HEK293 (cell line): ENCODE data around the gene NAGLU.

ENCODE experiments used
- CTCF ChIA-PET: fragments of 350-600 bp; formaldehyde crosslinking; extraction: SDS; loops from one replicate; lab custom pipeline; 2021; ENCODE audit warnings: antibody characterized with exemption; lab: Yijun Ruan, JAX
- POLR2A ChIA-PET: fragments of 300-600 bp; formaldehyde crosslinking; extraction: SDS; loops from one replicate; lab custom pipeline; 2020; ENCODE audit warnings: antibody characterized with exemption, inconsistent platforms; lab: Yijun Ruan, JAX
- H3K27ac ChIP-seq: fragments of 200-500 bp; sonication (Bioruptor generic); 2 replicates; pipeline ENCODE4 v1.5.1; 2014; ENCODE audit warnings: low read depth, low read length, control low read depth, inconsistent platforms; ENCODE audit errors: extremely low read depth
- H3K36me3 ChIP-seq, 2 experiments: fragments of 200-500 bp in 1 of 2; sonication (Bioruptor generic) in 1 of 2; 1 replicate in 1 of 2; 2 replicates in 1 of 2; pipeline ENCODE4 v1.5.1; 2014 to 2017; ENCODE audit warnings: inconsistent platforms in 2 of 2, low read length in 2 of 2; ENCODE audit not compliant: control insufficient read depth in 2 of 2, insufficient read depth in 1 of 2
- H3K4me1 ChIP-seq: fragments of 200-500 bp; sonication (Bioruptor generic); 2 replicates; pipeline ENCODE4 v1.5.1; 2014; ENCODE audit warnings: mild to moderate bottlenecking, low read length, inconsistent platforms; ENCODE audit not compliant: control insufficient read depth, insufficient read depth
- H3K4me3 ChIP-seq: 2 replicates; pipeline ENCODE4 v1.5.1; 2011; ENCODE audit warnings: low read depth, mild to moderate bottlenecking, control low read depth, low read length, moderate library complexity
- H3K9me3 ChIP-seq: fragments of 200-500 bp; sonication (Bioruptor generic); 2 replicates; pipeline ENCODE4 v1.5.1; 2014; ENCODE audit warnings: low read depth, low read length, inconsistent platforms; ENCODE audit not compliant: control insufficient read depth, insufficient read depth
- BCL11A ChIP-seq: fragments of 450-650 bp; formaldehyde crosslinking; IDR thresholded peaks from 2 replicates; pipeline ENCODE4 v1.5.1; 2016; ENCODE audit warnings: low read depth, missing biosample characterization, missing genetic modification characterization
- ELK4 ChIP-seq: IDR thresholded peaks from 2 replicates; pipeline ENCODE4 v1.6.1; 2011; ENCODE audit warnings: mild to moderate bottlenecking, low read depth, low read length, borderline replicate concordance
- FEZF1 ChIP-seq: fragments of 450-650 bp; formaldehyde crosslinking; IDR thresholded peaks from 2 replicates; pipeline ENCODE4 v1.5.1; 2016; ENCODE audit warnings: missing biosample characterization, missing genetic modification characterization
- HOXD13 ChIP-seq: sonication (generic); formaldehyde crosslinking; IDR thresholded peaks from 2 replicates; pipeline ENCODE4 v1.8.0; 2022; ENCODE audit warnings: missing genetic modification reagents, borderline replicate concordance
- KLF1 ChIP-seq: fragments of 450-650 bp; formaldehyde crosslinking; IDR thresholded peaks from 2 replicates; pipeline ENCODE4 v1.5.1; 2016; ENCODE audit warnings: missing biosample characterization, missing genetic modification characterization
- KLF9 ChIP-seq: fragments of 450-650 bp; formaldehyde crosslinking; IDR thresholded peaks from 2 replicates; pipeline ENCODE4 v1.5.1; 2016; ENCODE audit warnings: missing biosample characterization, missing genetic modification characterization, low read depth
- SP7 ChIP-seq: fragments of 450-650 bp; formaldehyde crosslinking; IDR thresholded peaks from 2 replicates; pipeline ENCODE4 v1.5.1; 2016; ENCODE audit warnings: missing biosample characterization, missing genetic modification characterization
- ZBTB48 ChIP-seq: fragments of 450-650 bp; formaldehyde crosslinking; IDR thresholded peaks from 2 replicates; pipeline ENCODE4 v1.5.1; 2016; ENCODE audit warnings: missing biosample characterization, missing genetic modification characterization
- ZBTB6 ChIP-seq: fragments of 450-650 bp; formaldehyde crosslinking; IDR thresholded peaks from 2 replicates; pipeline ENCODE4 v1.5.1; 2017; ENCODE audit warnings: missing biosample characterization, missing genetic modification characterization
- ZBTB7A ChIP-seq: fragments of 450-650 bp; formaldehyde crosslinking; IDR thresholded peaks from 2 replicates; pipeline ENCODE4 v1.5.1; 2016; ENCODE audit warnings: low read depth, missing biosample characterization, missing genetic modification characterization
- ZIC2 ChIP-seq: fragments of 450-650 bp; formaldehyde crosslinking; IDR thresholded peaks from 2 replicates; pipeline ENCODE4 v1.5.1; 2016; ENCODE audit warnings: missing biosample characterization, missing genetic modification characterization
- ZNF132 ChIP-seq: fragments of 450-650 bp; formaldehyde crosslinking; IDR thresholded peaks from 2 replicates; pipeline ENCODE4 v1.5.1; 2017; ENCODE audit warnings: missing biosample characterization, missing genetic modification characterization, borderline replicate concordance
- ZNF155 ChIP-seq: fragments of 450-650 bp; formaldehyde crosslinking; IDR thresholded peaks from 2 replicates; pipeline ENCODE4 v1.5.1; 2016; ENCODE audit warnings: missing biosample characterization, missing genetic modification characterization
- ZNF174 ChIP-seq: fragments of 450-650 bp; formaldehyde crosslinking; IDR thresholded peaks from 2 replicates; pipeline ENCODE4 v1.5.0; 2017; ENCODE audit warnings: missing biosample characterization, mild to moderate bottlenecking, missing genetic modification characterization
- ZNF18 ChIP-seq: fragments of 450-650 bp; formaldehyde crosslinking; IDR thresholded peaks from 2 replicates; pipeline ENCODE4 v1.5.1; 2016; ENCODE audit warnings: missing biosample characterization, missing genetic modification characterization
- ZNF2 ChIP-seq: fragments of 450-650 bp; formaldehyde crosslinking; IDR thresholded peaks from 2 replicates; pipeline ENCODE4 v1.5.1; 2016; ENCODE audit warnings: missing biosample characterization, missing genetic modification characterization
- ZNF214 ChIP-seq: fragments of 450-650 bp; formaldehyde crosslinking; IDR thresholded peaks from 2 replicates; pipeline ENCODE4 v1.5.1; 2017; ENCODE audit warnings: missing biosample characterization, mild to moderate bottlenecking, missing genetic modification characterization, borderline replicate concordance
- ZNF24 ChIP-seq: fragments of 450-650 bp; formaldehyde crosslinking; IDR thresholded peaks from 2 replicates; pipeline ENCODE4 v1.5.1; 2016; ENCODE audit warnings: missing biosample characterization, missing genetic modification characterization
- ZNF335 ChIP-seq: fragments of 450-650 bp; formaldehyde crosslinking; conservative IDR thresholded peaks from 2 replicates; pipeline ENCODE4 v1.5.1; 2016; ENCODE audit warnings: missing biosample characterization, missing genetic modification characterization
- ZNF548 ChIP-seq: fragments of 450-650 bp; formaldehyde crosslinking; IDR thresholded peaks from 2 replicates; pipeline ENCODE4 v1.5.1; 2016; ENCODE audit warnings: missing biosample characterization, missing genetic modification characterization
- ZNF621 ChIP-seq: fragments of 450-650 bp; formaldehyde crosslinking; IDR thresholded peaks from 2 replicates; pipeline ENCODE4 v1.5.1; 2017; ENCODE audit warnings: missing biosample characterization, missing genetic modification characterization
- ZNF624 ChIP-seq: fragments of 450-650 bp; formaldehyde crosslinking; IDR thresholded peaks from 2 replicates; pipeline ENCODE4 v1.5.1; 2017; ENCODE audit warnings: missing biosample characterization, missing genetic modification characterization
- ZNF677 ChIP-seq: fragments of 450-650 bp; IDR thresholded peaks from 2 replicates; pipeline ENCODE4 v1.5.0; 2018; ENCODE audit warnings: missing biosample characterization, mild to moderate bottlenecking, missing genetic modification characterization, moderate library complexity
- ZNF768 ChIP-seq: fragments of 450-650 bp; formaldehyde crosslinking; IDR thresholded peaks from 2 replicates; pipeline ENCODE4 v1.5.1; 2018; ENCODE audit warnings: missing biosample characterization, mild to moderate bottlenecking, missing genetic modification characterization
- ZNF776 ChIP-seq: fragments of 450-650 bp; formaldehyde crosslinking; IDR thresholded peaks from 2 replicates; pipeline ENCODE4 v1.5.0; 2017; ENCODE audit warnings: missing biosample characterization, missing genetic modification characterization, borderline replicate concordance
- ZNF830 ChIP-seq: fragments of 450-650 bp; IDR thresholded peaks from 2 replicates; pipeline ENCODE4 v1.5.0; 2018; ENCODE audit warnings: missing biosample characterization, missing genetic modification characterization, low read depth, mild to moderate bottlenecking, moderate library complexity
- ZSCAN23 ChIP-seq: fragments of 450-650 bp; formaldehyde crosslinking; IDR thresholded peaks from 2 replicates; pipeline ENCODE4 v1.5.1; 2016; ENCODE audit warnings: missing biosample characterization, missing genetic modification characterization
- TF ChIP-seq, protein P1 (sequence below): fragments of 450-650 bp; formaldehyde crosslinking; IDR thresholded peaks from 2 replicates; pipeline ENCODE4 v1.5.1; 2016; ENCODE audit warnings: missing biosample characterization, missing genetic modification characterization
- TF ChIP-seq, protein P2 (sequence below): fragments of 450-650 bp; formaldehyde crosslinking; IDR thresholded peaks from 2 replicates; pipeline ENCODE4 v1.5.1; 2016; ENCODE audit warnings: missing biosample characterization, missing genetic modification characterization

The NAGLU gene

DNA sequence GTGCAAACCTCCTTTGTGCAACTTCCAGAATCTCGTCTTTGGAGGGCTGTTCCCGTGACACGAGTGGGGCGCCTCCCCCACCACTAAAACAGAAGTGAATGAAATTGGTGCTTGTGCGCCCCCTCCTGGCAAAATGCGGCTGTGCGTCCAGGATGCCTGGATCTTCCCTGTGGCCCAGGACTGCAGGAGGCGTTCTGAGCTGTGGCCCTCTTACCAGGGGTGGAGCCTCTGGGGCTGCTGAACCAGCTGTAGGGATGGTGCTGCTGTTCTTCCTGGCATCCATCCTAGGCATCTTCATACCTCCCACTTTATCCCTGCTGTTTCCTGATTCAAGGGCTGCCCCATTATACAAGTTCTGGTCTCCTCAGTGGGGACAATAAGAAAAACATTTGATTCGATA lies 18.5 kb upstream of the NAGLU start (continued):
- TF ChIP-seq KLF1 (tag by site-specific recombination), result no peak
- TF ChIP-seq SP7, result peak; percentile 15; the same call in 1 of the 2 replicates
- no peak for TF ChIP-seq FEZF1
- TF ChIP-seq, protein P1, sequence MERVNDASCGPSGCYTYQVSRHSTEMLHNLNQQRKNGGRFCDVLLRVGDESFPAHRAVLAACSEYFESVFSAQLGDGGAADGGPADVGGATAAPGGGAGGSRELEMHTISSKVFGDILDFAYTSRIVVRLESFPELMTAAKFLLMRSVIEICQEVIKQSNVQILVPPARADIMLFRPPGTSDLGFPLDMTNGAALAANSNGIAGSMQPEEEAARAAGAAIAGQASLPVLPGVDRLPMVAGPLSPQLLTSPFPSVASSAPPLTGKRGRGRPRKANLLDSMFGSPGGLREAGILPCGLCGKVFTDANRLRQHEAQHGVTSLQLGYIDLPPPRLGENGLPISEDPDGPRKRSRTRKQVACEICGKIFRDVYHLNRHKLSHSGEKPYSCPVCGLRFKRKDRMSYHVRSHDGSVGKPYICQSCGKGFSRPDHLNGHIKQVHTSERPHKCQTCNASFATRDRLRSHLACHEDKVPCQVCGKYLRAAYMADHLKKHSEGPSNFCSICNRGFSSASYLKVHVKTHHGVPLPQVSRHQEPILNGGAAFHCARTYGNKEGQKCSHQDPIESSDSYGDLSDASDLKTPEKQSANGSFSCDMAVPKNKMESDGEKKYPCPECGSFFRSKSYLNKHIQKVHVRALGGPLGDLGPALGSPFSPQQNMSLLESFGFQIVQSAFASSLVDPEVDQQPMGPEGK, result peak; percentile 68
- no peak for TF ChIP-seq ZNF18 (tag by site-specific recombination)
- no peak for TF ChIP-seq ZNF548 (tag by site-specific recombination)
- TF ChIP-seq ZNF2, result peak; percentile 50; the same call in 1 of the 2 replicates
- TF ChIP-seq ZBTB6, result no peak
- TF ChIP-seq, protein P2, sequence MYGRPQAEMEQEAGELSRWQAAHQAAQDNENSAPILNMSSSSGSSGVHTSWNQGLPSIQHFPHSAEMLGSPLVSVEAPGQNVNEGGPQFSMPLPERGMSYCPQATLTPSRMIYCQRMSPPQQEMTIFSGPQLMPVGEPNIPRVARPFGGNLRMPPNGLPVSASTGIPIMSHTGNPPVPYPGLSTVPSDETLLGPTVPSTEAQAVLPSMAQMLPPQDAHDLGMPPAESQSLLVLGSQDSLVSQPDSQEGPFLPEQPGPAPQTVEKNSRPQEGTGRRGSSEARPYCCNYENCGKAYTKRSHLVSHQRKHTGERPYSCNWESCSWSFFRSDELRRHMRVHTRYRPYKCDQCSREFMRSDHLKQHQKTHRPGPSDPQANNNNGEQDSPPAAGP (tag by site-specific recombination), result peak; percentile 34; the same call in 1 of the 2 replicates

GRCh38 chr17:42518046-42518754 lies 17.8 kb upstream of the NAGLU start:
- peaks cover 25% of the 10 kb centered on the region for H3K4me1 ChIP-seq
- peaks cover 0 to 74% of the 10 kb centered on the region in 2 experiments; a peak in 1 of 3 replicates for H3K36me3 ChIP-seq
- POLR2A ChIA-PET, result interaction anchor here (0.5 to 3.7 kb wide), 10 partner anchors 9 to 849 kb away, joined by 3 to 48 read pairs (median 4); partner anchors contain the start of genes CAVIN1, NAGLU and STAT3
- no peaks in the 10 kb centered on the region for H3K9me3 ChIP-seq
- CTCF ChIA-PET, result interaction anchor here (0.5 to 4.4 kb wide), 54 partner anchors 9 to 690 kb away, joined by 3 to 66 read pairs (median 4); partner anchors contain the start of genes BECN1, CAVIN1, NKIRAS2 and PSMC3IP
- H3K4me3 ChIP-seq, result no peak overlapping the region
- H3K27ac ChIP-seq, result peak overlapping the region; percentile 56; the same call in 1 of the 2 replicates
- TF ChIP-seq ELK4 (no peak), ZNF621 (tag by site-specific recombination) (no peak), ZNF335 (tag by site-specific recombination) (0 out of 2 replicates have a peak, but pooled peaks have one; percentile 4), BCL11A (no peak), ZNF174 (tag by site-specific recombination) (no peak), ZNF132 (tag by site-specific recombination) (no peak), ZNF214 (no peak), SP7 (peak; percentile 60; the same call in 1 of the 2 replicates), ZNF830 (no peak), ZNF677 (tag by site-specific recombination) (no peak), ZNF155 (tag by site-specific recombination) (no peak), ZIC2 (tag by site-specific recombination) (no peak), ZBTB48 (tag by site-specific recombination) (no peak), ZBTB7A (no peak), ZNF24 (tag by site-specific recombination) (peak; percentile 74), HOXD13 (no peak), ZSCAN23 (no peak), ZNF776 (no peak), ZNF768 (tag by site-specific recombination) (no peak), KLF9 (tag by site-specific recombination) (no peak), ZNF624 (tag by site-specific recombination) (no peak)
